ENCODE data around the gene DCBLD1. TPM values are rescaled to one million over a fixed set of nuclear protein-coding genes. Genes with fewer than 3 reads are reported as not detected.

The DCBLD1 gene
- total RNA-seq, 2 experiments from 2014 or later = 2.2 to 2.3 TPM

GRCh38 chr6:117487821-117488220 lies 5.3 kb downstream of the DCBLD1 start:
- ATAC-seq = no peak
- DNase-seq = no peak
- TF ChIP-seq CTCF (IDR thresholded peaks at IDR 0.05) = no peak
- Mint-ChIP-seq H3K9me3 (no peaks in the 10 kb centered on the region), H3K36me3 (ENCODE audit: low read depth) (no peaks in the 10 kb centered on the region), H3K4me1 (ENCODE audit: low read depth) (peaks cover 2% of the 10 kb centered on the region), H3K27me3 (peaks cover 22% of the 10 kb centered on the region), H3K27ac (no peak overlapping the region), H3K4me3 (no peak overlapping the region)
- ChIA-PET CTCF (interaction anchor here (3.3 kb wide), 1 partner anchor 38 kb away, joined by 9 read pairs; no protein-coding TSS in a partner anchor), POLR2A (no interaction called here)
- intact Hi-C loops (cut with micrococcal nuclease) = no loop called here

DNA sequence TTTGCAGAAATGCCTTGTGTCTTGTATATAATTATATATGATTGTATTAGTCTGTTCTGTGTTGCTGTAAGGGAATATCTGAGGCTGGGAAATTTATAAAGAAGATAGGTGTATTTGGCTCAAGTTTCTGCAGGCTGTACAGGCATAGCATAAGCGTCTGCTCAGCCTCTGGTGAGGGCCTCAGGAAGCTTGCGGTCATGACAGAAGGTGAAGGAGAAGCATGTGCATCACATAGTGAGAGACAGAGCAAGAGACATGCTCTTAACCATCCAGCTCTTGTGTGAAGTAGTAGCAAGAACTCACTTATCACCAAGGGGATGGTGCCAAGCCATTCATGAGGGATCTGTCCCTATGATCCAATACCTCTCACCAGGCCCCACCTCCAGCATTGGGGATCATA lies 6.5 kb downstream of the DCBLD1 start:
- Mint-ChIP-seq H3K9me3 (no peaks in the 10 kb centered on the region), H3K36me3 (ENCODE audit: low read depth) (no peaks in the 10 kb centered on the region), H3K4me3 (no peak overlapping the region), H3K4me1 (ENCODE audit: low read depth) (peaks cover 2% of the 10 kb centered on the region), H3K27ac (no peak overlapping the region), H3K27me3 (peaks cover 20% of the 10 kb centered on the region)
- DNase-seq (no peak), ATAC-seq (no peak)
- TF ChIP-seq CTCF (IDR thresholded peaks at IDR 0.05) = no peak
- CTCF ChIA-PET = interaction anchor here (3.3 kb wide), 1 partner anchor 39 kb away, joined by 9 read pairs; no protein-coding TSS in a partner anchor
- intact Hi-C loops (cut with micrococcal nuclease) = no loop called here
- POLR2A ChIA-PET = no interaction called here

DNA sequence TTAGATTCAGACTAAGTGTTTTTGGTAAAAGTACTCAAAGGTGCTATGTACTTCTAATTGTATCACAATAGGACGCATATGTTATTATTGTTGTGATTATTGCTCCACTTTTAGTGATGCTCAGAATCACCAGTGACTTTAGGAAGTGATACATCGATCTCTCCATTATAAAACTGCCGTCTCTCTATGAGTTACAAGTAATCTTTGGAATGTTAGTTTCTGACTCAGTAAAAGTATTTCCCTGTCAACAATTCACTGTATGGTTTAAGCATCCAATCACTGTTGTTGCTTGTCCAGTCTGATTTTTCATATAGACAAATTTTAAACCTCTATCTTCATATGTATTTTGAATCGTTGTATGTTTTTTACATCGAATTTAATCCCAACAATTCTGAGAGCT lies 9.4 kb downstream of the DCBLD1 start:
- TF ChIP-seq CTCF (IDR thresholded peaks at IDR 0.05) = no peak
- ChIA-PET POLR2A (no interaction called here), CTCF (interaction anchor here (1.2 to 2.0 kb wide), 2 partner anchors 42 to 57 kb away, joined by 3 to 5 read pairs; no protein-coding TSS in a partner anchor)
- no peaks in the 10 kb centered on the region for H3K36me3 Mint-ChIP-seq (ENCODE audit: low read depth)
- H3K27ac Mint-ChIP-seq = no peak overlapping the region
- H3K4me3 Mint-ChIP-seq = no peak overlapping the region
- peaks cover 2% of the 10 kb centered on the region for H3K27me3 Mint-ChIP-seq
- DNase-seq (no peak), ATAC-seq (no peak)
- intact Hi-C loops (cut with micrococcal nuclease) = no loop called here
- no peaks in the 10 kb centered on the region for H3K9me3 Mint-ChIP-seq
- peaks cover 6% of the 10 kb centered on the region for H3K4me1 Mint-ChIP-seq (ENCODE audit: low read depth)

DNA sequence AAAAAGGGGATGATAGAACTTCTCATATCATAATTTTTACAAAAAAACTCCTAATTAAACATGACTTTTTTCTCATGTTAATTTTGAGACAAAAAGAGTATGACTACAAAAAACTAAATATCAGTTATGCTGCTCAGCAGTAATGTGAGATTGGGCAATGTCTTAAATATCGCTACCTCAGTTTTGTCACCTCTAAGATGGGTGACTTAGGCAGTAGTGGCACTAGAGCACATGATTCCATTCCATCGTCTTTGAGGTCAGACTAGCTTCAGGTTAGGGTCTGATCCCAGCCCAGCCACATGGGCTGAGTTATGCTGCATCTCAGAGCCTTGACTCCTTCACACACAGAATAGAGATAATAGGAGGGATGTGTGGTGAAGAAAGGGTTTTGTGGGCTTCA lies 11.0 kb downstream of the DCBLD1 start:
- Mint-ChIP-seq H3K36me3 (ENCODE audit: low read depth) (no peaks in the 10 kb centered on the region), H3K9me3 (no peaks in the 10 kb centered on the region), H3K27ac (no peak overlapping the region), H3K27me3 (no peaks in the 10 kb centered on the region), H3K4me3 (no peak overlapping the region), H3K4me1 (ENCODE audit: low read depth) (peaks cover 11% of the 10 kb centered on the region)
- intact Hi-C loops (cut with micrococcal nuclease) = no loop called here
- no peak for TF ChIP-seq CTCF (IDR thresholded peaks at IDR 0.05)
- CTCF ChIA-PET = interaction anchor here (1.0 to 2.0 kb wide), 2 partner anchors 44 to 111 kb away, joined by 3 to 5 read pairs; no protein-coding TSS in a partner anchor
- POLR2A ChIA-PET = no interaction called here
- DNase-seq (no peak), ATAC-seq (no peak)

DNA sequence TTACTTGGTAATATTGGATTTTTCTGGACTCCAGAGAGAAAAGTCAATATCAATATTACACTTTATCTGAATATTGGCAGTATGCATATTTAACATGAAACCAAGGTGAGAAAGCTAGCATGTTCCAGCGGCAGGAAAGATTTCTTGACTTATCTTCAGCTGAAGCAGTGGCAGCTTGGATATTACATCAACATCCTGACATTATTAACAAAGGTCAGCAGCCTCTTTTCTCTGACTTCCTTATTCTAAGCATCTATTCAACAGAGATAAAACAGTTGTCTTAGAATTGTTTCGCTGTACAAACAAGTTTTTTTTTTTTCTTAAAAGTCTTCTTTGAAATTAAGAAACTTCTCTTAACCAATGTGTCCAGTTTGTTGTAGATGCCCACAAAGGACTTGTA lies 11.8 kb downstream of the DCBLD1 start:
- Mint-ChIP-seq H3K27ac (no peak overlapping the region), H3K4me1 (ENCODE audit: low read depth) (peaks cover 11% of the 10 kb centered on the region), H3K4me3 (no peak overlapping the region), H3K36me3 (ENCODE audit: low read depth) (no peaks in the 10 kb centered on the region), H3K9me3 (no peaks in the 10 kb centered on the region), H3K27me3 (no peaks in the 10 kb centered on the region)
- intact Hi-C loops (cut with micrococcal nuclease) = no loop called here
- ChIA-PET POLR2A (no interaction called here), CTCF (no interaction called here)
- DNase-seq (no peak), ATAC-seq (no peak)
- no peak for TF ChIP-seq CTCF (IDR thresholded peaks at IDR 0.05)
